HPDE6-E6E7 (cell line): ENCODE measurements around the gene SLC16A6.
"Not testable (repeated sequence)": the region's sequence is repeated elsewhere in the genome, so short reads cannot be mapped to it uniquely, and the experiment has no call there.

ENCODE experiments used
- DNase-seq: peaks from one replicate; pipeline ENCODE4 v3.0.0; 2011; ENCODE audit warnings: missing footprints; ENCODE audit errors: extremely low spot score

The SLC16A6 gene

DNA sequence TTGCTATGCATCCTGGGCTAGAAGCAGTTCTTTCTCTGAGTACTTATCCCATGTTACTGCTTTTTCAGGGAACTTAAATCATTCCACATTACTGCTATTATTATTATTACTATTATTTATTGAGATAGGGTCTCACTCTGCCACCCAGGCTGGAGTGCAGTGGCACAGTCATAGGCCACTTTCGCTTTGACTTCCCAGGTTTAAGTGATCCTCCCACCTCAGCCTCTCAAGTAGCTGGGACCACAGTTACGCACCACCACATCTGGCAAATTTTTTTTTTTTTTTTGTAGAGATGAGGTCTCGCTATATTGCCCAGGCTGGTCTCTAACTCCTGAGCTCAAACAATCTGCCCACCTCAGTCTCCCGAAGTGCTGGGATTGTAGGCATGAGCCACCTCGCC lies 71.5 kb downstream of the SLC16A6 start:
- not testable (repeated sequence) for DNase-seq
